ENCODE results near the gene SLC12A1. TPM values are rescaled to one million over a fixed set of nuclear protein-coding genes. Genes with fewer than 3 reads are reported as not detected.

SLC12A1 gene
- total RNA-seq, 4 donors from 2014 or later: not detected

DNA sequence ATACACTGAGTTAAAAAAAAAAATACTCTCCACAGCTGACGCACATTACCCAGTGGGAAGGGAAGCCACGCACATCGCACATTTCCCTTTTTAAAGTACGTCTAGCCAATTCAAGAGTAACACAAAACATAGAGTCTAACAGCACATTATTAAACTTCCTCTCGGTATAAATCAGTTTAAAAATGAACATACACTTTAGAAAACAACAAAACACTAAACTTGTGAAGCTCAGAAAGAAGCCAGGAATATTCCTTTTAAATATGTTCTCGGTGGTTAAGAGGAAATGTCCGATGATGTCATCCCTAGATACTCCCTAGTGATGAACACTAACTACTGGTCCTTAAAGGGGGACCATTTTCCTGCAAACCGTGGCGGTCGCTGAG is 28.7 kb upstream of the SLC12A1 start:
- H3K27me3 ChIP-seq: no peaks in the 10 kb centered on the region
- H3K4me1 ChIP-seq: peaks cover 0 to 10% (median 0%) of the 10 kb centered on the region in 4 donors
- DNase-seq: no peak
- H3K9me3 ChIP-seq: no peaks in the 10 kb centered on the region
- TF ChIP-seq CTCF (IDR thresholded peaks at IDR 0.05) (no peak), POLR2A (IDR thresholded peaks at IDR 0.05) (no peak)
- peak overlapping the region in 3 of 4 donors; percentile 64 to 79 (median 70) for H3K27ac ChIP-seq
- H3K36me3 ChIP-seq: no peaks in the 10 kb centered on the region
- peak overlapping the region; percentile 58 to 84 (median 72) for H3K4me3 ChIP-seq

DNA sequence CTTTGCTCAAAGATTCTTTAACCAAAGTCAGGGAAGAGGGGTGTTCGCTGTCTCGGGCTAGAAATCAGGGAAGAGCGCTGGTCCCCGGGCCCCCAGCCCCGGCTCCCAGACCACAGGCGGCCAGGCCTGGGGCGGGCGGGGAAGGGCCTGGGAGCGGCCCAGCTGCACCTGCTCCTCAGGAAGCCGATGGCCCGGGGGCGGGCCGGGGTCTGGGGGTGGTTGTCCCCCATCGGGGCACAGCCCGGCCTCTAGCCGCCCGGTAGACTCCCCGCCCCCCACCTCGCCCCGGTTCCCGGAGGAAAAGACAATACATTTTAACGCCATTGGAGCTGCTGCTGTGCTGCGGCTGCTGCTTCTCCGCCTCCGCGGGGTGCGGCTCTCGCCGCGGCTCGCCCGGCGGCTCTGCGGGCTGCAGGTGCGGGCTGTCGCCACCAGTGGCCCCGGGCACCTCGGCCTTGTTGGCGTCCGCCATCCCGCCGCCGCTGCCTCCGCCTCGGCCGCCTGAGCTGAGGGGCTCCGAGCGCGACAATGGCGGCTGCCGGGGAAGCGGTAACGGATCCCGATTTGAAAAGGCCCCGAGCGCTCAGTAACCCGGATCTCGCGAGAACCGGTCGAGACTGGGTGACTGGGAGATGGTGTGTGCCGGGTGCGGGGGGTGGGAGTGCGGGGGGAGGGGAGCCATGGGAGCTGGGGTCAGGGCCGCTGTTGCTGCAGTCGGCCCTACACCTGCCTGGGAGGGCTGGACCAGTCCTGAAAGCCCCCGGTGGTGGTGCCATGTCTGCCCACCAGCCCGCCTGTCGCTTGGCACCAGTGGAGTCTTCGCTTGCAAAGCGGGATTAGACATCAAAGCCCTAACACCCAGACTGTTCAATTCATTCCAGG is 28.1 kb upstream of the SLC12A1 start, which contains the start of gene MYEF2:
Gene MYEF2 (minus strand): TSS at position 530 of the 882 bp plus-strand sequence. CDS start 58 bp downstream, at position 472.
- H3K27me3 ChIP-seq: no peaks in the 10 kb centered on the region
- peak within 1 kb of the TSS; percentile 48 to 79 (median 67) for H3K27ac ChIP-seq
- peak within 1 kb of the TSS; percentile 58 to 84 (median 72) for H3K4me3 ChIP-seq
- peak; percentile 67 to 81 (median 71) for DNase-seq
- no peaks in the 10 kb centered on the region for H3K36me3 ChIP-seq
- no peaks in the 10 kb centered on the region for H3K9me3 ChIP-seq
- H3K4me1 ChIP-seq: peaks cover 0 to 10% (median 0%) of the 10 kb centered on the region in 4 donors
- TF ChIP-seq POLR2A (IDR thresholded peaks at IDR 0.05) (no peak), CTCF (IDR thresholded peaks at IDR 0.05) (peak in 3 of 6 experiments; percentile 33 to 48 (median 46))

DNA sequence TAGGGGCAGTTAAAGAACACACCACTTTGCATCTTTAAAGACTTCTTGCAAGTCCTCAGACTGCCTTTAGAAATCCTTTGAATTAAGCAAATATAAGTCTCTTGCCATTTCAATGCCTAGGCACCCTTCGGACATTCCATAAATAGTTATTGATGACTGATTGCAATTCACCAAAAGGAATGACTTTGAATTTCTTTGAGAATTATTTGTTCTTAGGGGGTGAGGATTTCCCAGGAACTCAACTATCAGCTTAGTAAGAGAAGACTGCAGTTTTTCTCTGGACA is 27.5 kb upstream of the SLC12A1 start:
- no peak overlapping the region for H3K27ac ChIP-seq

GRCh38 chr15:48182749-48183148 is 23.4 kb upstream of the SLC12A1 start:
- Histone ChIP-seq H3K27ac (no peak overlapping the region), H3K9me3 (no peaks in the 10 kb centered on the region), H3K36me3 (no peaks in the 10 kb centered on the region), H3K27me3 (no peaks in the 10 kb centered on the region), H3K4me1 (peaks cover 0 to 8% (median 0%) of the 10 kb centered on the region in 4 donors), H3K4me3 (no peak overlapping the region)
- DNase-seq: no peak
- no peak for TF ChIP-seq POLR2A (IDR thresholded peaks at IDR 0.05)
- TF ChIP-seq CTCF (IDR thresholded peaks at IDR 0.05): no peak

More for the DNA sequence above, 27.5 kb upstream of the SLC12A1 start:
- TF ChIP-seq CTCF (IDR thresholded peaks at IDR 0.05): no peak
- TF ChIP-seq POLR2A (IDR thresholded peaks at IDR 0.05): no peak
- H3K9me3 ChIP-seq: no peaks in the 10 kb centered on the region
- DNase-seq: no peak
- H3K4me1 ChIP-seq: peaks cover 0 to 10% (median 0%) of the 10 kb centered on the region in 4 donors
- H3K4me3 ChIP-seq: peak overlapping the region in 3 of 4 donors; percentile 58 to 84 (median 68)
- no peaks in the 10 kb centered on the region for H3K36me3 ChIP-seq
- no peaks in the 10 kb centered on the region for H3K27me3 ChIP-seq

GRCh38 chr15:48185529-48185928 is 20.6 kb upstream of the SLC12A1 start:
- Histone ChIP-seq H3K9me3 (no peaks in the 10 kb centered on the region), H3K27ac (no peak overlapping the region), H3K4me1 (no peaks in the 10 kb centered on the region), H3K4me3 (no peak overlapping the region), H3K27me3 (no peaks in the 10 kb centered on the region), H3K36me3 (no peaks in the 10 kb centered on the region)
- no peak for TF ChIP-seq POLR2A (IDR thresholded peaks at IDR 0.05)
- no peak for TF ChIP-seq CTCF (IDR thresholded peaks at IDR 0.05)
- no peak for DNase-seq

Data from Peyer's patch (tissue), 4 donors.